Breast epithelium (tissue), 4 donors: ENCODE data around the gene CORO1C. TPM values are rescaled to one million over a fixed set of nuclear protein-coding genes. Genes with fewer than 3 reads are reported as not detected.

Experiments used
- DNase-seq, 2 donors: peaks; one replicate each; pipeline ENCODE4 v3.0.0-alpha.2; 2019; ENCODE audit warnings: low spot score in 2 of 2
- H3K27ac ChIP-seq, 2 donors: fragments of 200-600 bp; sonication (generic) in 1 of 2; one replicate each; pipeline ENCODE4 v1.5.1; 2016 to 2019; ENCODE audit warnings: mild to moderate bottlenecking in 1 of 2
- H3K27me3 ChIP-seq, 2 donors: fragments of 200-600 bp; sonication (generic) in 1 of 2; one replicate each; pipeline versions ENCODE4 v1.5.1 to v1.6.0; 2017 to 2019; ENCODE audit warnings: control low read depth in 1 of 2, mild to moderate bottlenecking in 1 of 2
- H3K36me3 ChIP-seq: fragments of 200-600 bp; one replicate; pipeline ENCODE4 v1.5.1; 2019
- H3K4me1 ChIP-seq, 2 donors: fragments of 200-600 bp; sonication (generic); one replicate each; pipeline ENCODE4 v1.5.1; 2016 to 2019; ENCODE audit warnings: control low read depth in 1 of 2
- H3K4me3 ChIP-seq, 3 donors: fragments of 200-600 bp; sonication (generic); 1 replicate in 2 of 3; 2 replicates in 1 of 3; pipeline ENCODE4 v1.5.1; 2016 to 2019; ENCODE audit warnings: mild to moderate bottlenecking in 3 of 3, moderate library complexity in 2 of 3
- H3K9me3 ChIP-seq, 2 donors: fragments of 200-600 bp; sonication (generic) in 1 of 2; one replicate each; pipeline ENCODE4 v1.5.1; 2016 to 2019; ENCODE audit warnings: control low read depth in 1 of 2
- CTCF ChIP-seq, 3 donors: fragments of 450-650 bp; IDR thresholded peaks; one replicate each; pipeline ENCODE4 v1.5.1; 2016 to 2017; ENCODE audit warnings: antibody characterized with exemption in 3 of 3, mild to moderate bottlenecking in 3 of 3, moderate library complexity in 3 of 3
- POLR2A ChIP-seq: fragments of 450-650 bp; IDR thresholded peaks from one replicate; pipeline ENCODE4 v1.6.1; 2016; ENCODE audit warnings: antibody characterized with exemption, mild to moderate bottlenecking, moderate library complexity
- POLR2AphosphoS5 ChIP-seq, 3 donors: sonication (generic); formaldehyde crosslinking; IDR thresholded peaks; one replicate each; pipeline ENCODE4 v1.6.1; 2017; ENCODE audit warnings: antibody characterized with exemption in 3 of 3
- intact Hi-C: fragments of 100-400 bp; cut with DNase I; formaldehyde crosslinking; loops from one replicate; pipeline ENCODE4 v1.15.1; 2023; ENCODE audit warnings: low total_unique reads
- total RNA-seq, 3 donors: library from RNA; depleted of rRNA; stranded (reverse); fragments of >200 nt; gene quantifications; one replicate each; pipeline ENCODE4 v1.1.0, GENCODE V29; 2016

Gene CORO1C
- total RNA-seq, 3 donors from 2014 or later: 121 to 155 (median 149) TPM

GRCh38 chr12:108675792-108676191 lies 55.5 kb downstream of the CORO1C start:
- Histone ChIP-seq H3K36me3 (no peaks in the 10 kb centered on the region), H3K27ac (no peak overlapping the region), H3K4me3 (no peak overlapping the region), H3K4me1 (no peaks in the 10 kb centered on the region), H3K27me3 (no peaks in the 10 kb centered on the region), H3K9me3 (no peaks in the 10 kb centered on the region)
- no peak for DNase-seq
- intact Hi-C loops: no loop called here
- TF ChIP-seq POLR2AphosphoS5 (IDR thresholded peaks at IDR 0.05) (no peak), POLR2A (no peak), CTCF (IDR thresholded peaks at IDR 0.05) (no peak)

- H3K9me3 ChIP-seq: no peaks in the 10 kb centered on the region
- TF ChIP-seq POLR2A (no peak), POLR2AphosphoS5 (IDR thresholded peaks at IDR 0.05) (no peak), CTCF (IDR thresholded peaks at IDR 0.05) (no peak)
- intact Hi-C loops: no loop called here
- no peak for DNase-seq
- H3K4me1 ChIP-seq: peaks cover 0 to 4% of the 10 kb centered on the region in 2 donors
- no peaks in the 10 kb centered on the region for H3K36me3 ChIP-seq
- no peaks in the 10 kb centered on the region for H3K27me3 ChIP-seq
- no peak overlapping the region for H3K27ac ChIP-seq
- no peak overlapping the region for H3K4me3 ChIP-seq
Measured at GRCh38 chr12:108672054-108672453, 59.3 kb downstream of the CORO1C start.

DNA sequence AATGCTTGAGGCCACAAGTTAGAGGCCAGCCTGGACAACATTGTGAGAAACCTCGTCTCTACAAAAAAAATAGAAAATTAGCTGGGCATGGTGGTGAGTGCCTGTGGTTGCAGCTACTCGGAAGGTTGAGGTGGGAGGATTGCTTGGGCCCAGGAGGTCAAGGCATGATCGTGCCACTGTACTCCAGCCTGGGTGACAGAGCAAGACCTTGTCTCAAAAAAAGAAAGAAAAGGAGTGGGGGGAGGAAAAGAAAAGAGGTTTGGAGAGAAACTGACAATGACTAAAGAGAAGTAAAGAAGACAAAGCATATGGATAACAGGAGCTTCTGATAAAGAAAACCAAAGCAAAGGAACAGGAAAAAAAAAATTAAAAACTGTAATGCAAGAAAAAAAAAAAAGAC lies 60.2 kb downstream of the CORO1C start:
- H3K4me3 ChIP-seq: no peak overlapping the region
- intact Hi-C loops: no loop called here
- no peaks in the 10 kb centered on the region for H3K36me3 ChIP-seq
- H3K27ac ChIP-seq: no peak overlapping the region
- DNase-seq: no peak
- H3K4me1 ChIP-seq: peaks cover 0 to 4% of the 10 kb centered on the region in 2 donors
- TF ChIP-seq POLR2A (no peak), POLR2AphosphoS5 (IDR thresholded peaks at IDR 0.05) (no peak), CTCF (IDR thresholded peaks at IDR 0.05) (no peak)
- no peaks in the 10 kb centered on the region for H3K27me3 ChIP-seq
- no peaks in the 10 kb centered on the region for H3K9me3 ChIP-seq

DNA sequence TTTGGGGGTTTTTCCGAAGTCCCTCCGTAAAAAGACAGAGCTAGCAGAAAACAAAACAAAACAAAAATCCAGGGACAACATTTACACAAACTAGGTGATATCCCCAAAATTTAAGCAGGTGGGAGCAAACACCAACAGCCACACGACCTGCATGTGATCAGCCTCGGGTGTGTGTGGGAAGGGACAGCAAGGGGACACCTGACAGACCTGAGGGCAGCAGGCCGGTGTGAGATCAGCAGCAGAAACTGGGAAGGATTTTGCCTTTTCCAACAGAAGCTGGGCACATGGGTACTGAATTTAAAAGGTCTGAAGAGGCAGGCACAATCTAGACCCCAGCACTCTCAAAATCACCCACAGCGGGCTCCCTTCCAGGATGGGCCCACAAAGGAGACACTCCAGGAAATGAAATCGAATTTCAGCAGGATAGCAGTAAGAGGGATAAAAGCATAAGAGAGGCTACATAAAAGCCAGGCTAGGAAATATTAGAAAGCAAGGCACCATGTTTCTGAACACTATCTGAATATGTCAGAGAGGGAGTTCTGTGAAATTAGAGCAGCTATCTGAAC lies 61.2 kb downstream of the CORO1C start:
- Histone ChIP-seq H3K27me3 (no peaks in the 10 kb centered on the region), H3K4me1 (peaks cover 0 to 4% of the 10 kb centered on the region in 2 donors), H3K9me3 (no peaks in the 10 kb centered on the region), H3K36me3 (no peaks in the 10 kb centered on the region), H3K4me3 (no peak overlapping the region), H3K27ac (no peak overlapping the region)
- TF ChIP-seq CTCF (IDR thresholded peaks at IDR 0.05): no peak
- DNase-seq: no peak
- intact Hi-C loops: no loop called here

DNA sequence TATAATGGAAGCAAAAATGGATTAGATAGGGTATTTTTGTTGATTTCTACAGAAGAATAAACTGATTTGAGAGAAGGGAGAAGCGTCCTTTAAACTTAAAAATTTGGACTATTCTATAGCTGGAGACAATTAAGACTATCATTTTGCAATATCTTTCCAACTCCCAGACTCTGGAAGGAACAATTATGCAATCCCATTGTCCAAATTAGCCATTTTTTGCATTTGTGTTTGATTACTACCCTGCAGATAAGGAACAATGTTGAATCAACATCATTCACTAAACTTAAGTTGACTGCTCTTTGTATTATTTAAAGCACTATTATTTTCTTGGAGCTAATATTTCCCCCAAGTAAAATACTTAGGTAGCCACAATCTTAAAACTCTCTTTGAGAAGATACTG lies 62.8 kb downstream of the CORO1C start:
- Histone ChIP-seq H3K4me3 (no peak overlapping the region), H3K27me3 (no peaks in the 10 kb centered on the region), H3K9me3 (no peaks in the 10 kb centered on the region), H3K27ac (peak overlapping the region in 1 of 2 donors; percentile 43), H3K36me3 (no peaks in the 10 kb centered on the region), H3K4me1 (peaks cover 0 to 4% of the 10 kb centered on the region in 2 donors)
- DNase-seq: no peak
- TF ChIP-seq POLR2A (no peak), POLR2AphosphoS5 (IDR thresholded peaks at IDR 0.05) (no peak), CTCF (IDR thresholded peaks at IDR 0.05) (no peak)
- intact Hi-C loops: loop anchor here (10.0 kb wide), 1 partner anchor 136 kb away; no protein-coding TSS in a partner anchor
